Type B pancreatic cell (in vitro differentiated cells): ENCODE data around the gene F2. TPM values are rescaled to one million over a fixed set of nuclear protein-coding genes. Genes with fewer than 3 reads are reported as not detected.

Experiments used
- DNase-seq: peaks from one replicate; pipeline ENCODE4 v3.0.0; 2021; ENCODE audit warnings: mixed read lengths; ENCODE audit not compliant: unreplicated experiment; ENCODE audit errors: extremely low spot score
- H3K27ac Mint-ChIP-seq: 2 replicates; pipeline ENCODE4 v1.8.0; 2021; ENCODE audit warnings: mild to moderate bottlenecking, mixed read lengths
- H3K27me3 Mint-ChIP-seq: 2 replicates; pipeline ENCODE4 v1.8.0; 2021; ENCODE audit warnings: mixed read lengths
- H3K36me3 Mint-ChIP-seq: 2 replicates; pipeline ENCODE4 v1.8.0; 2021; ENCODE audit warnings: mixed read lengths
- H3K4me1 Mint-ChIP-seq: one replicate; pipeline ENCODE4 v1.8.0; 2021; ENCODE audit warnings: mixed read lengths; ENCODE audit not compliant: unreplicated experiment
- H3K4me3 Mint-ChIP-seq: 2 replicates; pipeline ENCODE4 v1.8.0; 2021; ENCODE audit warnings: mild to moderate bottlenecking, mixed read lengths
- H3K9me3 Mint-ChIP-seq: 2 replicates; pipeline ENCODE4 v1.8.0; 2021; ENCODE audit warnings: mixed read lengths
- CTCF ChIP-seq: fragments of 200-600 bp; sonication (generic); conservative IDR thresholded peaks from 2 replicates; pipeline ENCODE4 v1.5.0; 2021; ENCODE audit warnings: antibody characterized with exemption, mild to moderate bottlenecking
- total RNA-seq: library from RNA; stranded (reverse); gene quantifications from 2 replicates; pipeline ENCODE4 v1.2.1, GENCODE V29; 2021; ENCODE audit warnings: low replicate concordance

Gene F2
- total RNA-seq, 1 donor from 2014 or later: 9.5 TPM

DNA sequence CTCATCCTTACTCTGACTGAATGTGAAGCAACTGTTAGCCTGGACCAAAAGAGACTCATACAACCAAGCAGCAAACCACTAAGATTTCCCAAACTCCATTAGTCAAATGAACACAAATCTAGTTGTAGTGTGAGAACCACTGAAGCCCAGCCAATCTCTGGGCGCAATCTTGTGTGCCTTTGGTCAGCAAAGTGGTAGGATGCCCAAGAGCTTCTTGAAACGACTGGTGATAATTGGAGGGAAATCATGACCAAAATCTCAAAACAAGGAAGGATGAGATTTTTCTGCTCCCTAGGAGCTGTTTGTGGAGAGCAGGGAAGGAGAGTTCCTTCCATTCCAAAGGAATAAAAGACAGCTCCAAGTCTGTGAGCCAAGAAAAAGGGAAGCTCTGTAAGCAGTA is 24.0 kb downstream of the F2 start:
- Mint-ChIP-seq H3K9me3 (no peaks in the 10 kb centered on the region), H3K36me3 (peaks cover 37% of the 10 kb centered on the region), H3K4me3 (no peak overlapping the region), H3K27me3 (no peaks in the 10 kb centered on the region), H3K27ac (no peak overlapping the region), H3K4me1 (no peaks in the 10 kb centered on the region)
- no peak for TF ChIP-seq CTCF
- DNase-seq: no peak

- TF ChIP-seq CTCF: no peak
- Mint-ChIP-seq H3K4me3 (no peak overlapping the region), H3K9me3 (no peaks in the 10 kb centered on the region), H3K27ac (no peak overlapping the region), H3K4me1 (no peaks in the 10 kb centered on the region), H3K27me3 (no peaks in the 10 kb centered on the region), H3K36me3 (peaks cover 40% of the 10 kb centered on the region)
- no peak for DNase-seq
Observed at GRCh38 chr11:46743693-46744339, 24.8 kb downstream of the F2 start.

GRCh38 chr11:46745328-46745727 is 26.3 kb downstream of the F2 start:
- Mint-ChIP-seq H3K36me3 (peaks cover 43% of the 10 kb centered on the region), H3K27ac (no peak overlapping the region), H3K27me3 (no peaks in the 10 kb centered on the region), H3K9me3 (no peaks in the 10 kb centered on the region), H3K4me1 (no peaks in the 10 kb centered on the region), H3K4me3 (no peak overlapping the region)
- no peak for DNase-seq
- no peak for TF ChIP-seq CTCF

- no peaks in the 10 kb centered on the region for H3K9me3 Mint-ChIP-seq
- H3K27ac Mint-ChIP-seq: no peak overlapping the region
- no peak overlapping the region for H3K4me3 Mint-ChIP-seq
- H3K36me3 Mint-ChIP-seq: peaks cover 49% of the 10 kb centered on the region
- no peak for DNase-seq
- no peaks in the 10 kb centered on the region for H3K27me3 Mint-ChIP-seq
- H3K4me1 Mint-ChIP-seq: no peaks in the 10 kb centered on the region
- no peak for TF ChIP-seq CTCF
Observed at GRCh38 chr11:46745995-46746394, 27.0 kb downstream of the F2 start.

DNA sequence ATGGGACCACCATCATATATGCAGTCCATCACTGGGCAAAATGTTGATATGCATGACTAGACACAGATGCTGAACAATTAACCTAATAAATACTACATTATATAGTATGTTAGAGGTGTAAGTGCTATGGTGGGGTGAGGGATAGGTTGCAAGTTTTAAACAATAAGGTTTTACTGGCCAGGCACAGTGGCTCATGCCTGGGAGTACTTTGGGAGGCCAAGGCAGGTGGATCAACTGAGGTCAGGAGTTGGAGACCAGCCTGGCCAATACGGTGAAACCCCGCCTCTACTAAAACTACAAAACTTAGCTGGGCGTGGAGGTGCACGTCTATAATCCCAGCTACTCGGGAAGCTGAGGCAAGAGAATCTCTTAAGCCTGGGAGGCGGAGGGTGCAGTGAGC is 28.1 kb downstream of the F2 start:
- Mint-ChIP-seq H3K27me3 (no peaks in the 10 kb centered on the region), H3K4me1 (no peaks in the 10 kb centered on the region), H3K9me3 (no peaks in the 10 kb centered on the region), H3K4me3 (no peak overlapping the region), H3K36me3 (peaks cover 47% of the 10 kb centered on the region), H3K27ac (no peak overlapping the region)
- no peak for TF ChIP-seq CTCF
- no peak for DNase-seq

GRCh38 chr11:46755962-46756361 is 36.9 kb downstream of the F2 start:
- Mint-ChIP-seq H3K9me3 (no peaks in the 10 kb centered on the region), H3K27me3 (no peaks in the 10 kb centered on the region), H3K27ac (no peak overlapping the region), H3K36me3 (peaks cover 43% of the 10 kb centered on the region), H3K4me1 (no peaks in the 10 kb centered on the region), H3K4me3 (no peak overlapping the region)
- DNase-seq: no peak
- TF ChIP-seq CTCF: no peak
